WTC11 (cell line): ENCODE results near the gene ESRRG. TPM values are rescaled to one million over a fixed set of nuclear protein-coding genes. Genes with fewer than 3 reads are reported as not detected.

ENCODE experiments used
- ATAC-seq: fragments of 200-7000 bp; cut with Tn5 transposase; 2 replicates; pipeline ENCODE4 v1.10.0; 2021; ENCODE audit warnings: mild to moderate bottlenecking, moderate library complexity
- CTCF ChIA-PET: fragments of 300-600 bp; sonication (Branson Sonifier 250); formaldehyde crosslinking; loops from one replicate; lab custom pipeline; 2021; ENCODE audit warnings: antibody characterized with exemption; lab: Charles Lee
- POLR2A ChIA-PET: fragments of 350-600 bp; sonication (Branson Sonifier 250); formaldehyde crosslinking; loops from one replicate; lab custom pipeline; 2021; ENCODE audit warnings: antibody characterized with exemption; lab: Charles Lee
- DNase-seq: peaks from one replicate; pipeline ENCODE4 v3.0.0; 2021; ENCODE audit warnings: low spot score
- H3K27ac Mint-ChIP-seq: 2 replicates; pipeline ENCODE4 v1.8.0; 2021; ENCODE audit warnings: mixed read lengths
- H3K27me3 Mint-ChIP-seq: 2 replicates; pipeline ENCODE4 v1.8.0; 2021; ENCODE audit warnings: low read depth, mild to moderate bottlenecking, moderate library complexity, mixed read lengths
- H3K36me3 Mint-ChIP-seq: 2 replicates; pipeline ENCODE4 v1.8.0; 2021; ENCODE audit warnings: mixed read lengths
- H3K4me1 Mint-ChIP-seq: 2 replicates; pipeline ENCODE4 v1.8.0; 2022; ENCODE audit warnings: mixed read lengths
- H3K4me3 Mint-ChIP-seq: 2 replicates; pipeline ENCODE4 v1.8.0; 2021; ENCODE audit warnings: mild to moderate bottlenecking, moderate library complexity, mixed read lengths
- H3K9me3 Mint-ChIP-seq: 2 replicates; pipeline ENCODE4 v1.8.0; 2021; ENCODE audit warnings: mixed read lengths
- ATF1 ChIP-seq: sonication (generic); formaldehyde crosslinking; IDR thresholded peaks from 2 replicates; pipeline ENCODE4 v1.8.1; 2023; ENCODE audit warnings: mild to moderate bottlenecking, moderate library complexity, missing genetic modification reagents
- CREM ChIP-seq: sonication (generic); formaldehyde crosslinking; IDR thresholded peaks from 2 replicates; pipeline ENCODE4 v1.8.1; 2022; ENCODE audit warnings: mild to moderate bottlenecking, missing genetic modification reagents, moderate library complexity
- GRHL2 ChIP-seq: fragments of 250-450 bp; sonication (Bioruptor Pico); IDR thresholded peaks from 2 replicates; pipeline ENCODE4 v1.8.0; 2022; ENCODE audit warnings: mild to moderate bottlenecking, moderate library complexity; ENCODE audit not compliant: insufficient replicate concordance, severe bottlenecking
- HMGA2 ChIP-seq: fragments of 250-450 bp; sonication (Bioruptor Pico); IDR thresholded peaks from 2 replicates; pipeline ENCODE4 v1.4.0; 2021; ENCODE audit warnings: mild to moderate bottlenecking, moderate library complexity
- IRF2 ChIP-seq: sonication (generic); formaldehyde crosslinking; IDR thresholded peaks from 2 replicates; pipeline ENCODE4 v1.8.0; 2022; ENCODE audit warnings: low read depth, missing genetic modification reagents, borderline replicate concordance
- NR2C2 ChIP-seq: sonication (generic); formaldehyde crosslinking; IDR thresholded peaks from 2 replicates; pipeline ENCODE4 v1.8.0; 2022; ENCODE audit warnings: mild to moderate bottlenecking, missing genetic modification reagents
- SP1 ChIP-seq: sonication (generic); formaldehyde crosslinking; conservative IDR thresholded peaks from 2 replicates; pipeline ENCODE4 v1.8.1; 2022; ENCODE audit warnings: missing genetic modification reagents
- ZNF121 ChIP-seq: sonication (generic); formaldehyde crosslinking; IDR thresholded peaks from 2 replicates; pipeline ENCODE4 v1.8.0; 2023; ENCODE audit warnings: missing genetic modification reagents
- ZNF138 ChIP-seq: sonication (generic); formaldehyde crosslinking; conservative IDR thresholded peaks from 2 replicates; pipeline ENCODE4 v1.8.1; 2022; ENCODE audit warnings: mild to moderate bottlenecking, moderate library complexity, missing genetic modification reagents
- ZNF232 ChIP-seq: sonication (generic); formaldehyde crosslinking; IDR thresholded peaks from 2 replicates; pipeline ENCODE4 v1.8.0; 2022; ENCODE audit warnings: mild to moderate bottlenecking, missing genetic modification reagents
- total RNA-seq: library from RNA; stranded (reverse); gene quantifications from 3 replicates; pipeline ENCODE4 v1.2.3, GENCODE V29; 2021
- TF ChIP-seq, protein P1 (sequence below): sonication (generic); formaldehyde crosslinking; IDR thresholded peaks from 2 replicates; pipeline ENCODE4 v1.8.1; 2023; ENCODE audit warnings: mild to moderate bottlenecking, missing genetic modification reagents, borderline replicate concordance
- TF ChIP-seq, protein P2 (sequence below): sonication (generic); formaldehyde crosslinking; IDR thresholded peaks from 2 replicates; pipeline ENCODE4 v1.8.0; 2023; ENCODE audit warnings: missing genetic modification reagents, mild to moderate bottlenecking, borderline replicate concordance
- TF ChIP-seq, protein P3 (sequence below): sonication (generic); formaldehyde crosslinking; IDR thresholded peaks from 2 replicates; pipeline ENCODE4 v1.8.1; 2023; ENCODE audit warnings: mild to moderate bottlenecking, missing genetic modification reagents
- TF ChIP-seq, protein P4 (sequence below): sonication (generic); formaldehyde crosslinking; IDR thresholded peaks from 2 replicates; pipeline ENCODE4 v1.8.0; 2022; ENCODE audit warnings: mild to moderate bottlenecking, missing genetic modification reagents
- TF ChIP-seq, protein P5 (sequence below): sonication (generic); formaldehyde crosslinking; IDR thresholded peaks from 2 replicates; pipeline ENCODE4 v1.8.0; 2022; ENCODE audit warnings: missing genetic modification reagents

The ESRRG gene
- total RNA-seq, 1 experiment from 2014 or later, result 2.3 TPM

DNA sequence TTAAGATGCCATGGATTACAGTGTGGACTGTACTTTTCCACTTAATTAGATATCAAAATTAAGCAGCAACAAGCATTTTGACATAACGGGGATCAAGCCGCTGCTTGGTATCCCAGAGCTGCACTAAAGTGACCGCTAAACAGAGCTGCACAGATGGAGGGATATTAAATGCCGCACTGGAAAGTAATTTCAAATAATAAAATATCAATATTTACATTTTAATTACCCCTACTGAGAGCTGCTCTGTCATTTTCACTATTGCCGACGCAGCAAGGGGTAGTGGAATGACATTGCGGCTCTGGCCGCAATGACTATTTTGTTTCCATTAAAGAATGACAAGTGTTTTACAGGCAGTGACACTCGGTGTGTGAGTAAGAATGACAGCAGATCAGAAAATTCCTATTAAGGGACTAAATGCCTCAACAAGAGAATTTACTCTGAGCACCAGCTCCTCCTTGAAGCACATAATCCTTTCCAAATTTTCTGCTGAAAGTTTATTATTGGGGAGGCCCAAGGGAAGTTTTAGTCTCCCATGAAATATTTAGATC lies 190.9 kb downstream of the ESRRG start:
- no peak overlapping the region for H3K4me3 Mint-ChIP-seq
- no peaks in the 10 kb centered on the region for H3K36me3 Mint-ChIP-seq
- no peaks in the 10 kb centered on the region for H3K27me3 Mint-ChIP-seq
- ATAC-seq (no peak), DNase-seq (no peak)
- CTCF ChIA-PET, result no interaction called here
- TF ChIP-seq NR2C2 (CRISPR knock-in tag) (no peak), GRHL2 (CRISPR knock-in tag) (no peak), CREM (CRISPR knock-in tag) (no peak), HMGA2 (CRISPR knock-in tag) (no peak), ZNF232 (CRISPR knock-in tag) (no peak), ATF1 (CRISPR knock-in tag) (no peak), IRF2 (no peak), SP1 (no peak), ZNF138 (no peak), ZNF121 (no peak)
- TF ChIP-seq, protein P1, sequence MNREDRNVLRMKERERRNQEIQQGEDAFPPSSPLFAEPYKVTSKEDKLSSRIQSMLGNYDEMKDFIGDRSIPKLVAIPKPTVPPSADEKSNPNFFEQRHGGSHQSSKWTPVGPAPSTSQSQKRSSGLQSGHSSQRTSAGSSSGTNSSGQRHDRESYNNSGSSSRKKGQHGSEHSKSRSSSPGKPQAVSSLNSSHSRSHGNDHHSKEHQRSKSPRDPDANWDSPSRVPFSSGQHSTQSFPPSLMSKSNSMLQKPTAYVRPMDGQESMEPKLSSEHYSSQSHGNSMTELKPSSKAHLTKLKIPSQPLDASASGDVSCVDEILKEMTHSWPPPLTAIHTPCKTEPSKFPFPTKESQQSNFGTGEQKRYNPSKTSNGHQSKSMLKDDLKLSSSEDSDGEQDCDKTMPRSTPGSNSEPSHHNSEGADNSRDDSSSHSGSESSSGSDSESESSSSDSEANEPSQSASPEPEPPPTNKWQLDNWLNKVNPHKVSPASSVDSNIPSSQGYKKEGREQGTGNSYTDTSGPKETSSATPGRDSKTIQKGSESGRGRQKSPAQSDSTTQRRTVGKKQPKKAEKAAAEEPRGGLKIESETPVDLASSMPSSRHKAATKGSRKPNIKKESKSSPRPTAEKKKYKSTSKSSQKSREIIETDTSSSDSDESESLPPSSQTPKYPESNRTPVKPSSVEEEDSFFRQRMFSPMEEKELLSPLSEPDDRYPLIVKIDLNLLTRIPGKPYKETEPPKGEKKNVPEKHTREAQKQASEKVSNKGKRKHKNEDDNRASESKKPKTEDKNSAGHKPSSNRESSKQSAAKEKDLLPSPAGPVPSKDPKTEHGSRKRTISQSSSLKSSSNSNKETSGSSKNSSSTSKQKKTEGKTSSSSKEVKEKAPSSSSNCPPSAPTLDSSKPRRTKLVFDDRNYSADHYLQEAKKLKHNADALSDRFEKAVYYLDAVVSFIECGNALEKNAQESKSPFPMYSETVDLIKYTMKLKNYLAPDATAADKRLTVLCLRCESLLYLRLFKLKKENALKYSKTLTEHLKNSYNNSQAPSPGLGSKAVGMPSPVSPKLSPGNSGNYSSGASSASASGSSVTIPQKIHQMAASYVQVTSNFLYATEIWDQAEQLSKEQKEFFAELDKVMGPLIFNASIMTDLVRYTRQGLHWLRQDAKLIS, result no peak
- TF ChIP-seq, protein P2, sequence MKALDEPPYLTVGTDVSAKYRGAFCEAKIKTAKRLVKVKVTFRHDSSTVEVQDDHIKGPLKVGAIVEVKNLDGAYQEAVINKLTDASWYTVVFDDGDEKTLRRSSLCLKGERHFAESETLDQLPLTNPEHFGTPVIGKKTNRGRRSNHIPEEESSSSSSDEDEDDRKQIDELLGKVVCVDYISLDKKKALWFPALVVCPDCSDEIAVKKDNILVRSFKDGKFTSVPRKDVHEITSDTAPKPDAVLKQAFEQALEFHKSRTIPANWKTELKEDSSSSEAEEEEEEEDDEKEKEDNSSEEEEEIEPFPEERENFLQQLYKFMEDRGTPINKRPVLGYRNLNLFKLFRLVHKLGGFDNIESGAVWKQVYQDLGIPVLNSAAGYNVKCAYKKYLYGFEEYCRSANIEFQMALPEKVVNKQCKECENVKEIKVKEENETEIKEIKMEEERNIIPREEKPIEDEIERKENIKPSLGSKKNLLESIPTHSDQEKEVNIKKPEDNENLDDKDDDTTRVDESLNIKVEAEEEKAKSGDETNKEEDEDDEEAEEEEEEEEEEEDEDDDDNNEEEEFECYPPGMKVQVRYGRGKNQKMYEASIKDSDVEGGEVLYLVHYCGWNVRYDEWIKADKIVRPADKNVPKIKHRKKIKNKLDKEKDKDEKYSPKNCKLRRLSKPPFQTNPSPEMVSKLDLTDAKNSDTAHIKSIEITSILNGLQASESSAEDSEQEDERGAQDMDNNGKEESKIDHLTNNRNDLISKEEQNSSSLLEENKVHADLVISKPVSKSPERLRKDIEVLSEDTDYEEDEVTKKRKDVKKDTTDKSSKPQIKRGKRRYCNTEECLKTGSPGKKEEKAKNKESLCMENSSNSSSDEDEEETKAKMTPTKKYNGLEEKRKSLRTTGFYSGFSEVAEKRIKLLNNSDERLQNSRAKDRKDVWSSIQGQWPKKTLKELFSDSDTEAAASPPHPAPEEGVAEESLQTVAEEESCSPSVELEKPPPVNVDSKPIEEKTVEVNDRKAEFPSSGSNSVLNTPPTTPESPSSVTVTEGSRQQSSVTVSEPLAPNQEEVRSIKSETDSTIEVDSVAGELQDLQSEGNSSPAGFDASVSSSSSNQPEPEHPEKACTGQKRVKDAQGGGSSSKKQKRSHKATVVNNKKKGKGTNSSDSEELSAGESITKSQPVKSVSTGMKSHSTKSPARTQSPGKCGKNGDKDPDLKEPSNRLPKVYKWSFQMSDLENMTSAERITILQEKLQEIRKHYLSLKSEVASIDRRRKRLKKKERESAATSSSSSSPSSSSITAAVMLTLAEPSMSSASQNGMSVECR, result no peak
- TF ChIP-seq, protein P3, sequence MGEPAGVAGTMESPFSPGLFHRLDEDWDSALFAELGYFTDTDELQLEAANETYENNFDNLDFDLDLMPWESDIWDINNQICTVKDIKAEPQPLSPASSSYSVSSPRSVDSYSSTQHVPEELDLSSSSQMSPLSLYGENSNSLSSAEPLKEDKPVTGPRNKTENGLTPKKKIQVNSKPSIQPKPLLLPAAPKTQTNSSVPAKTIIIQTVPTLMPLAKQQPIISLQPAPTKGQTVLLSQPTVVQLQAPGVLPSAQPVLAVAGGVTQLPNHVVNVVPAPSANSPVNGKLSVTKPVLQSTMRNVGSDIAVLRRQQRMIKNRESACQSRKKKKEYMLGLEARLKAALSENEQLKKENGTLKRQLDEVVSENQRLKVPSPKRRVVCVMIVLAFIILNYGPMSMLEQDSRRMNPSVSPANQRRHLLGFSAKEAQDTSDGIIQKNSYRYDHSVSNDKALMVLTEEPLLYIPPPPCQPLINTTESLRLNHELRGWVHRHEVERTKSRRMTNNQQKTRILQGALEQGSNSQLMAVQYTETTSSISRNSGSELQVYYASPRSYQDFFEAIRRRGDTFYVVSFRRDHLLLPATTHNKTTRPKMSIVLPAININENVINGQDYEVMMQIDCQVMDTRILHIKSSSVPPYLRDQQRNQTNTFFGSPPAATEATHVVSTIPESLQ, result no peak
- TF ChIP-seq, protein P4, sequence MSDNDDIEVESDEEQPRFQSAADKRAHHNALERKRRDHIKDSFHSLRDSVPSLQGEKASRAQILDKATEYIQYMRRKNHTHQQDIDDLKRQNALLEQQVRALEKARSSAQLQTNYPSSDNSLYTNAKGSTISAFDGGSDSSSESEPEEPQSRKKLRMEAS, result no peak
- TF ChIP-seq, protein P5, sequence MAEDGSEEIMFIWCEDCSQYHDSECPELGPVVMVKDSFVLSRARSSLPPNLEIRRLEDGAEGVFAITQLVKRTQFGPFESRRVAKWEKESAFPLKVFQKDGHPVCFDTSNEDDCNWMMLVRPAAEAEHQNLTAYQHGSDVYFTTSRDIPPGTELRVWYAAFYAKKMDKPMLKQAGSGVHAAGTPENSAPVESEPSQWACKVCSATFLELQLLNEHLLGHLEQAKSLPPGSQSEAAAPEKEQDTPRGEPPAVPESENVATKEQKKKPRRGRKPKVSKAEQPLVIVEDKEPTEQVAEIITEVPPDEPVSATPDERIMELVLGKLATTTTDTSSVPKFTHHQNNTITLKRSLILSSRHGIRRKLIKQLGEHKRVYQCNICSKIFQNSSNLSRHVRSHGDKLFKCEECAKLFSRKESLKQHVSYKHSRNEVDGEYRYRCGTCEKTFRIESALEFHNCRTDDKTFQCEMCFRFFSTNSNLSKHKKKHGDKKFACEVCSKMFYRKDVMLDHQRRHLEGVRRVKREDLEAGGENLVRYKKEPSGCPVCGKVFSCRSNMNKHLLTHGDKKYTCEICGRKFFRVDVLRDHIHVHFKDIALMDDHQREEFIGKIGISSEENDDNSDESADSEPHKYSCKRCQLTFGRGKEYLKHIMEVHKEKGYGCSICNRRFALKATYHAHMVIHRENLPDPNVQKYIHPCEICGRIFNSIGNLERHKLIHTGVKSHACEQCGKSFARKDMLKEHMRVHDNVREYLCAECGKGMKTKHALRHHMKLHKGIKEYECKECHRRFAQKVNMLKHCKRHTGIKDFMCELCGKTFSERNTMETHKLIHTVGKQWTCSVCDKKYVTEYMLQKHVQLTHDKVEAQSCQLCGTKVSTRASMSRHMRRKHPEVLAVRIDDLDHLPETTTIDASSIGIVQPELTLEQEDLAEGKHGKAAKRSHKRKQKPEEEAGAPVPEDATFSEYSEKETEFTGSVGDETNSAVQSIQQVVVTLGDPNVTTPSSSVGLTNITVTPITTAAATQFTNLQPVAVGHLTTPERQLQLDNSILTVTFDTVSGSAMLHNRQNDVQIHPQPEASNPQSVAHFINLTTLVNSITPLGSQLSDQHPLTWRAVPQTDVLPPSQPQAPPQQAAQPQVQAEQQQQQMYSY, result no peak
- no peak overlapping the region for H3K27ac Mint-ChIP-seq
- H3K4me1 Mint-ChIP-seq, result peaks cover 29% of the 10 kb centered on the region
- POLR2A ChIA-PET, result interaction anchor here (0.6 kb wide), 1 partner anchor 37 kb away, joined by 3 read pairs; no protein-coding TSS in a partner anchor
- H3K9me3 Mint-ChIP-seq, result 0 out of 2 replicates have a peak, but pooled peaks cover 3% of the 10 kb centered on the region
